AG20443 (cell line): Measurements from ENCODE around the gene LIMA1.
"Not testable (repeated sequence)": the region's sequence is repeated elsewhere in the genome, so short reads cannot be mapped to it uniquely, and the experiment has no call there.

ENCODE experiments used
- DNase-seq: peaks from one replicate; pipeline ENCODE4 v3.0.0; 2012; ENCODE audit warnings: low spot score, mixed read lengths

The LIMA1 gene

DNA sequence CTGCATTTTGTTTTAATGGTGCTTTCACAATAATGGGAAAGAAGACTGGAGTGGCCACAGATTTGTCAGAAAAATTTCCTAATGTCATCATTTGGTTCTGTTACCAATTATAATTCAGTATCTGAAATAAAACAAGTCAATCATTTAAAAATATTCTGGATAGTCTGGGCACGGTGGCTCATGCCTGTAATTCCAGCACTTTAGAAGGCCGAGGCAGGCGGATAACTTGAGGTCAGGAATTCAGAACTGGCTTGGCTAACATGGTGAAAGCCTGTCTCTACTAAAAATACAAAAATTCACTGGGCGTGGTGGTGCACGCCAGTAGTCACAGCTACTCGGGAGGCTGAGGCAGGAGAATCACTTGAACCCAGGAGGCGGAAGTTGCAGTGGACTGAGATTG, 4.0 kb upstream of the LIMA1 start:
- DNase-seq, result no peak

DNA sequence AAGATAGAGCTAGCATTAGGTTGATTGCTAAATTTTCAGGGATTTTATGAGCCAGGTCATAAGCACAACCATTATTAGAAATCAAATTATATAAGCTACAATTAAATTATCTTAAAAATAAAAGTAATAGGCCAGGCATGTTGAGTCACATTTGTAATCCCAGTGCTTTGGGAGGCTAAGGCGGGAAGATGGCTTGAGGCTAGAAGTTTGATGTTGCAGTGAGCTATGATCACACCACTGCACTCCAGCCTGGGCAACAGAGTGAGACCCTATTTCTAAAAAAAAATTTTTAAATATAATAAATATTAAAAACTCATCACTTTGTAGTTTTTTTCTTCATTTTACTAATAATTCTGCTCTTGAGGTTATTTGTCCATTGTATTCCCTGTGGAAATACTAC, 1.9 kb upstream of the LIMA1 start:
- no peak for DNase-seq

DNA sequence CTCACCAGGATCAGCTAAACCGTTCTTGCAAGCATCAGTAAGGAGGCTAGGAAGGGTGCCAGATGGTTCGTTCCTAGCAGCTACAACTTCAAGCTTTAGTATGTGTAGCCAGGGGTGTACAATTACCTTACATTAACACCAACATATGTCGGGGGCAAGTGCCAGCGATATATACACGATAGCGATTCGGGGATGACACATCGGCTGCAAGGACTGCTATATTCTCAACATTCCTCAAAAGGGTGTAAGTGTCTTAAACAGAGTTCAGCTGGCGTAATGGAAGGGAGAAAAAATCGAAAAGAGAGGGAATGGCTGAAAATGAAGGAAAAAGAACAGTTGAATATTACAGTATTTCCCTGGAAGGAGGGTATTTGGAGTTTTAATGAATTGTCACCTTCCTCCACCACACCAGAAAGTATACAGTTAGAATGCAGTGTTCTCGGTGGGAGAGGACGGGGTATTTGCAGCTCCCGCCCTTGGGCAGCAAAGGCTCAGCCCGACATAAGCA, 545 bp downstream of the LIMA1 start:
- peak; percentile 50 for DNase-seq

DNA sequence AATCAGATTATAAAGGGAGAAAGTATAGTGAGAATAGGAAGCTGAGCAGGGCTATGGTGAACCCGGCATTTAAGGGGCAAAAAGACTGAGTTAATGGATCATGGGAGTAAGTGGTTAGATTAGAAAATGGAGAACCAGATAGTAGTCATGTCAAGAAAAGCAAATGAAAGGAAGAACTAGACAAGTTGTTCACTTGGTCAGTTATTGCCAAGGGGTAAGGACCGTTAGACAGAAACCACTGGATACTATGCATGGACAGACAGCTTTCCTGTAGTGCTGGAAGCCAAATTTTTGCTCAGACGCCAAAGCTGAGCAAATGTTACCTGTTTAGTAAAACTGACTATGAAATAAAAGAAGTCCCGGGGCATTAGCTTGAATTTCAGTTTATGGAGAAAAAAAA, 3.8 kb downstream of the LIMA1 start:
- DNase-seq, result no peak

DNA sequence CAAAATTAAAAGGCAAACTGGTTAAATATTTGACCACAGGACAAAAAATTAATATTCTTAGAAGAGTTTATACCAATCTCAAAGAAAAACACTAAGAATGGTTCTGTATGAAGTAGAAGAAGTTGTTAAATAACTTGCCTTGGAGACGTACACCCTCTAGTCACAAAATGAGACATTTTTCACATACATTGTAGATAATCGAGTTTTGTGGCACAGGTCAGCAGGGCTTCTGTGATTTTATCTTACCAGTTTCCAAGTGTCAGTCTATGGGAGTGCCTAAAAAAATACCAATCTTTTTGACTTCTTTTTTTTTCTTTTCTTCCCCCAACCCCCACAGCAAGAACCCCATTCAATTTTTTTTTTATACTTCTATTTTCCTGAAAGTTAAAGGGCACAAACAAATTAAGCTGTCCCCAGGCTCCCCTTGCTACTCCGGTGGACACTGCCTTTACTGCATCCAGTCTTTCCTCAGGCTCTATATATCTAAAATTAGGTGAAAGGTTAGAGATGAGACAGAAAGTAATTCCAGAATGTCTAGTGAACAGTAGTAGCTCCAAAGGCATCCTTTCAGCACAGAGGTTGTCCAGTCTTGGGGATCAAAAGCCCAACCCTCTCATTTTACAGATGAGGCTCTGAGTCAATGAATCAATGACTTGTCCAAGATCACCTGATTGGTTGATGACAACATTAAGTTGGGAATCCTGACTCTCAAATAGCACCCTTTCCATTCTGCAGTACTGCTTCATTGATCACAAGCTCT, 6.2 kb downstream of the LIMA1 start:
- no peak for DNase-seq

DNA sequence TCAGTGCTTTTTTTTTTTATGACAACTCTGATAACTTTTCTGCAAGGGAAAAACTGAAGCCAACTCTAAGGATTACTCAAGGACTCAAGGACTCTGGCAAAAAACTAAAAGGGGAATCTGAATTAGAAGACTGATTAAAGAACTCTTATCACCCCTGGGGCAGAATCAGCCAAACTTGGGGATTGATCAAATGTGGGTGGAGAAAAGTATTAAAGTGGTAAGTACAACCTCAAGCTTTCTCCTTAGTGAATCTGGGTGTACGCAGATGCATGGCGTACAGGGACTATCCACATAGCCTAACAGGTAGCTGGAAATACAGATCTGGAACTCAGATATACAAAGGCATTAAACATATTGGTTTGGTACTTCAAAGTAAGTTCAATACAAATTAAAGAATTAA, 7.3 kb downstream of the LIMA1 start:
- no peak for DNase-seq

DNA sequence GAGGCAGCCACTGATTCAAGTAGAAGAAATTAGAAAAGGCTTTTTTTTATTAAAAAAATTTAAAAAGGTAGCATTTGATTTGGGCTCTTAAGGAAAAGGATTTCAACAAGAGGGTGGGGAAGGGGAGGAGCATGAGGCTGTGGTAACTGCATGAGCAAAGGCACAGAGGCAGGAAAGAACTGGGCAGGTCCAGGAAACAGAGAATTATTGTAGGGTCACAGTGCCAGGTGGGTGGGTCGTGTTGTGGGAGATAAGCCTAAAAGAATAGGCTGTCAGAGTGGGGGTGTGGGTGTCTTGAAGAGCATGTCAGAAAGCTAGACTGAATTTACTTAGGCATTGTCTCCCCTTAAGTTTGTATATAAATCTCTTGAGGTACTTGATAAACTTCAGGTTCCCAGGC, 7.8 kb downstream of the LIMA1 start:
- DNase-seq, result no peak

DNA sequence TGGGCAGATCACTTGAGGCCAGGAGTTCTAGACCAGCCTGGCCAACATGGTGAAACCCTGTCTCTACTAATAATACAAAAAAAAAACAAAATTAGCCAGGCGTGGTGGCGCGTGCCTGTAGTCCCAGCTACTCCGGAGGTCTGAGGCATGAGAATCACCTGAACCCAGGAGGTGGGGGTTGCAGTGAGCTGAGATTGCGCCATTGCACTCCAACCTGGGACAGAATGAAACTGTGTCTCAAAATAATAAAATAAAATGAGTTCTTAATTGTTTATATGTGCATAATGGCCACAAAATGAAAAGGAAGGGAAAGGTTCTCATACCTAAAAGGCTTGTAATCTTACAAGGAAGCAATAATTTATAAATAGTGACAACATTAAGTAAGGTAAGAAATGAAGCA, 8.2 kb downstream of the LIMA1 start:
- DNase-seq, result not testable (repeated sequence)

DNA sequence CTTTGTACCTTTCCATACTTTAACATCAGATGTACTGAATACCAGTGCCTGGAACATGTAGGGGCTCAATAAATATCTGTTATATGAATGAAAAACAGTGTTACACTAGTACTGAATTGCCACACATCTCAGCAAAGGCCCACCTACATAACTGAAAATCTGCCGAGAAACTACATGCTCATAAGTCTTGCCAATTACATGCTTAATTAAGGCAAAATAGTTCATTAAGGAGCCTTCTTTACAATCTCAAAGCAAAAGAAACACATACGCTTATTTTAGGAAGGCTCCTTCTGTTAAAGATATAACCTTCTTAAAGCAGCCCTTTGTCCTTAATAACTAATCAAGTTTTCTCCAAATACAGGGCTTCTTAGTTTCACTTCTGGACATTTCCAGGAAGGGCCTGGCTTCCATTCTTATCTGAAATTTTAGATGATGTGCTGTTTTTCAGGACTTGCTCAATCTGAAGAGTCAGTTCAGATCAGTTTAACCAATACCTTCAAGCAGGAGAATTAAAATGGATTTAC, 11.5 kb downstream of the LIMA1 start:
- peak; percentile 39 for DNase-seq

DNA sequence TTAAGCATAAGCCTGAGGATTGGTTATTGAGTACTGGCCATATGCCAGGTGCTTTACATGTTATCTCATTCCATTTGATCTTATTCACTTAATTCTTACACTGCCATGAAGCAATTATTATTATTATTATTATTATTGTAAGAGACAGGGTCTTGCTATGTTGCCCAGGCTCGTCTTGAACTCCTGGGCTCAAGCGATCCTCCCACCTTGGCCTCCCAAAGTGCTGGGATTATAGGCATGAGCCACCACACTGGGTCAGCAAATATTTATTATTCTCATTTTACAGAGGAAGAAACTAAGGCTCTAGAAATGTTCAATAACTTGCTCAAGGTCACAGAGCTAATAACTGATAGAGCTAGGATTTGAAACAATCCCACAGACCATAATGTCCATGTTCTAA, 14.8 kb downstream of the LIMA1 start:
- no peak for DNase-seq

DNA sequence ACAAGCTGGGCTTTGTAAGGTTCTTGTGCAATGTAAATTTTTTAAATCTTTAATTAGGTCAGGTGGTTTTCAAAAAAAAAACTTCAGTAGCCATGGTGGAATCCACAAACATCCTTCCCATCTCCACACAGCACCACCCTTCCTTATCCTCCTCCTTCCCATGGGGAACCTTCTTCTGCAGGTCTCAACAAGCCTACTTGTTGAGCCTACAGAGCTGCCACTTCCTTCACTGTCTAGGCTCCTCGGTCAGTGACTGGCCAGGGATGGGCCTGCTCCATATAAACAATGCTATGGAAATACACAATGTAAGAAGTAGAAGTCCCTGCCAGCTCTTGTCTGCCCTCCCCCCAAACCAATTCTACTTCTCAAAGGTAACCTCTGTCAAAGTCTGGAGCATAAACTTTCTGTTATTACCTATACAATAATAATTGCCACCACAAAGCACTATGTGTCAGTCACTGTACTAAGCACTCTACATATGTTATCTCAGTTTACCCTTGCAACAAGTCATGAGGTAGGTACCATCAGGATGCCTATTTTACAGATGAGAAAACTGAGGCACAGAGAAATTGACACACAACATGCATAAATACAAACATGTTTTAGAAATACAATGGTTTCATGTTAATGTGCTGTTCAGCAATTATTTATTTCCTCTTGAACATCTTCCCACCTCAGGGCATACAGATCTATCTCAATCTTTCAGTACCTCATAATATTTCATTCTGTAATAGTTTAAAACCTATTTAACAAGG, 17.4 kb downstream of the LIMA1 start:
- no peak for DNase-seq

DNA sequence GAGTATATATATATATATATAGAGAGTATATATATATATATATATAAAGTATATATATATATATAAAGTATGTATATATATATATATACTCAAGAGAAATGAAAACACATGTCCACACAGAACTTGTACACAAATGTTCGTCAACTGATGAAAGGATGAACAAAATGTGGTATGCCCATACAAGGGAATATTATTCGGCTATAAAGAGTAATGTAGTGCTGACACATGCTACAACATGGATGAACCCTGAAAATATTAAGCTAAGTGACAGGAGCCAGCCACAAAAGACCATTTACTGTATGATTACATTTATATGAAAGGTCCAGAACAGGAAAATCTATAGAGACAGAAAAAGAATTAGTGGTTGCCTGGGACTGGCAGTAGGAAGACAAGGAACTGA, 19.5 kb downstream of the LIMA1 start:
- DNase-seq, result no peak

DNA sequence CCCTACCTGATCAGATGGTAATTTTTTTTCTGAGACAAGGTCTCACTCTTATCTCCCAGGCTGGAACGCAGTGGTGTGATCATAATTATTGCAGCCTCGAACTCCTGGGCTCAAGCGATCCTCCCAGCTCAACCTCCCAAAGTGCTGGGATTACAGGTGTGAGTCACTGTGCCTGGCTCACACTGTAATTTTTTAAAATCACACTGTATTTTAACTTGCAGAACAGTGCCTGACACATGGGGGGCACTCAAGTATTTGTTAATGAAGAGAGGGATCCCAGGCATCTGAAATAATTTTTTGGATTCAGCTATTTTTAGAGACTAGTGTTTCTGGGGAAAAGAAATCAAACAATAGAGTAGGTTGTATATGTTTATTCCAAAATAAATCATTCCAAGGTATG, 21.7 kb downstream of the LIMA1 start:
- DNase-seq, result no peak

DNA sequence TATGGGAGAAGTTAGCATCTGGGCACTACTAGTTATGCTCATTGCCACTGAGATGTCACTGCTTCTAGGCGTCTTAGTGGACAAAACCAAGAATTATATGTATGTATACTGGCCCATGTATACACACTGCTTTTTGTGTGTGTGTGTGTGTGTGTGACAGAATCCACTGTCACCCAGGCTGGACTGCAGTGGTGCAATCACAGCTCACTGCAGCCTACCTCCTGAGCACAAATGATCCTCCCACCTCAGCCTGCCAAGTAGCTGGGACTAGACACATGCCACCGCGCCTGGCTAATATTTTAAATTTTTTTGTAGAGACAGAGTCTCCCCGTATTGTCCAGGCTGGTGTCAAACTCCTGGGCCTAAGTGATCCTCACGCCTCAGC, 25.2 kb downstream of the LIMA1 start:
- no peak for DNase-seq

DNA sequence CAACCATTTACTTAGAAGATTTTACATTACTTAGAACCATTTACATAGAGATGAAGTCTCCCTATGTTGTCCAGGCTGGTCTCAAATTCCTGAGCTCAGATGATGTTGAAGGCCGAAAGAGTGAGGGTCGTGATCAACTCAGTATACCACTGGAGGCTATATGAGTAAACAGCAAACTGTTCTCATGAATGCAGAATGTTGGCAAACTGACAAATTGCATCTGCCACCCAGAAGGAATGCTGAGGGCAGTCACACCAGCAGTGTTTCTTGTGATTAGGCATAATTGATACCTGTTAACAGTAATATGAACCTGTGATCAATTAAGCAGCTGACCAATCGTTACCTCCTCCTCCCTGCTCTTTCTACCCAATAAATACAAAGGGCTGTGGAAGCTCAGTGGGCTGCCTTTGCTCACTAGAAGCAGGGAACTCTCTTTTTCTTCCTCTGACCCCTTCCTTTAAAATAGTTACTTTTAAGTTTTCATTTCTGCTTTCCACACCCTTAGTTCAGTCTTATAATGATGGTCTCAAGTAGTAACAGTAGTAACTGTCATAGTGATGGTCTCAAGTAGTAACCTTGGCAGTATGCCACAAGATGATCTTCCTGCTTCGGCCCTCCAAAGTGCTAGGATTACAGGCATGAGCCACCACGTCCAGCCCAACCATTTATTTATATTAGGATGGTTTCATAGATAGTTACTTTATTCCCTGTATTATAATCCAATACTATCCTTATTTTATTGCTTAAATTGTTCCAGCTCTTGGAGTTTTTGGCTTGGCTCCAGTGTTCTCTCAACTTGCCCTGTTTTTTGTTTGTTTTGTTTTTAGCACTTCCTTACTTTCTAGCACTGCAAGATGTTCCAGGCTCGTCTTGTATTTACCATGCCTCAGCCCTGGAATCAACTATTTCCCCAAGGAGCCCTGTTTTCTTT, 25.8 kb downstream of the LIMA1 start:
- DNase-seq, result no peak

DNA sequence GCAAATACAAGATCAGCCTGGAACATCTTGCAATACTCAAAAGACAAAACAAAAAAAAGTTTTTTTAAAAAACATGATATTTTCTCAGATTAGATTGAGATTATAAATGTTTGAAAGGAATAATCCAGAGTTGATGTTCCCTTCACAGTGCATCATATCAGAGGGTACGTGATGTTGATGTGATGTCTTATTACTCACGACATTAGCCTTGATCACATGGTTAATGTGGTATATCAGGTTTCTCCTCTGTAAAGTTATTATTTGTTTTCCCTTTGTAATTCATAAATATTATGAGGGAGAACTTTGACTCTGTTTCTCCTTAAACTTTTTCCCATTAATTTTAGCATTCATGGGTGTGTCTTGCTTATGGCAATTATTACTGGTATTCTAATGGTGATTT, 26.6 kb downstream of the LIMA1 start:
- DNase-seq, result no peak

DNA sequence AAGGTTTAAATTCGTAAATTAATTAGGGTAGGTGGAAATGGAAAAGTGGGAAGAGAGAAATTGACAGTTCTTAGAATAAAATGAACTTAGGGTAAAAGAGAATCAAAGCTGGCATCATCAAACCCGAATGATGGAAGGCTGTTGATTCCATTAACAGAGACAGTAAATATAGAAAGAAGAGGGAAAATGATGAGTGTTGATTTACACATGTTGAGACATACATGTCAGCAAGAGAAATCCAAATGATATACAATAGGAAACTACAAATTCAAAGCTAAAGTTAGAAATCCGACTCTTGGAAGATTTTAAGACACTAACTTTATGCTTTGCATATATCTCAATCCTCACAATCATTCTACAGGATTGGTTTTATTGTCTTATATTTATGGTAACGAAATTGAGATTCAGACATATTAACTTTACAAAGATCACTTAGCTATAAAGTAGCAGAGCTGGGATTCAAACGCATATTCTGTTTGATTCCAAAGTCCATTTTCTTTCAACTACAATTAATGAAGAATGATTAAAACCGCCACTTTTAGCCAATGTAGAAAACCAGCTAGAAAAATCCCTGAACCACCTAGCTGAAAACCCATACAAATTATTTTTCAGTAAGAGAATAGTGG, 30.2 kb downstream of the LIMA1 start:
- no peak for DNase-seq

DNA sequence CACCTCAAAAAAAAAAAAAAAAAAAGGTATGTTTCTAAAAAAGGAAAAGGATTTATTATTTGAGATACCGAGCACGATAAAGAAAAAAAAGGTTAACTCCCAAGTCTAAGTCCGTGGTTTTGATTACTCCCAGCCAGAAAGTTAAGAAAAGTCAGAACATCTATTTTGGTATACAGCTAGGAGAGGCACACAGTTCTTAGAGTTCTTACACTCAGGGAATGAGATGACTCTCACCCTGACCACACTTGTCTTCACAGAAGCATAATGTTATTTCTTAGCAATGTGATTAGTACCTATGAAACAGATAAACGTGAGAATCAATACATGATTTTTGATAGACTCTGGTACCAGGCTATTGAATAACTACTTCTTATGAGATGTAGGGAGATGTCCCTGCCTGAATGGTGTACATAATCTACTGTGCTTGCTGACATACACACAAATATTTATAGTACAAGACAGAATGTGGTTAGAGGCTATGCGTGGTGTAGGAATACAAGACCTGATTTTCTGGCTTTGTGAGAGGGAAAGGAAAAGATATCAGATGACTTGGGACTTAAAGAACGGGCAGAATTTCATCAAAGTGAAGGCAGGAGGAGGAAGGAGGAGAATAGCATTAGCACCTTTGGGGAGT, 31.6 kb downstream of the LIMA1 start:
- DNase-seq, result no peak

DNA sequence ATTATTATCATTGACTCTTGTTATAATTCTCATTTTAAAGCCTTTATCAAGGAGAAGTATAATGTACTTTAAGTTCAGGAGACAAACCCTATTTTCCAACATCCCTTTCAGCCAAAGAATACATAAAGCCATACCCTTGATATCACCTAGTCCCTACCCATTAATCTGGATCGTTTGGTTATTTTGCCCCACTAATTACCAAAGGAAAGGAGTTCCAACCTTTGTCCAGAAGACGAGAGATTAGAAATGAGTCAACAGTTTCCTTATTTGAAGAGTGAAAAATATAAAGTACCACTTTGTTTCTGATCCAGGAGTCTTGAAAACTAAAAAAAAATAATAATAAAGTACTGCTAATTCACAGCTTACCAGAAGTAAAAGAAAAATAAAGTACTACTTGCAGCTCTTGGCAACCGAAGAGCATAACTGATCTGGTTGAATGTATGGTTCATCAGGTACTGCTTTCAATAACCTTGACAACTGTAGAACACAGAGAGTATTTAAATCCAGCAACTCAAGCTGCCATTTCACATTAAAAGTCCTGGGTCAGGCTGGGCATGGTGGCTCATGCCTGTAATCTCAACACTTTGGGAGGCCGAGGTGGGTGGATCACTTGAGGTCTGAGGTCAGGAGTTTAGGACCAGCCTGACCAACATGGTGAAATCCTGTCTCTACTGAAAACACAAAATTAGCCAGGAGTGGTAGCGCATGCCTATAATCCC, 33.7 kb downstream of the LIMA1 start:
- no peak for DNase-seq

DNA sequence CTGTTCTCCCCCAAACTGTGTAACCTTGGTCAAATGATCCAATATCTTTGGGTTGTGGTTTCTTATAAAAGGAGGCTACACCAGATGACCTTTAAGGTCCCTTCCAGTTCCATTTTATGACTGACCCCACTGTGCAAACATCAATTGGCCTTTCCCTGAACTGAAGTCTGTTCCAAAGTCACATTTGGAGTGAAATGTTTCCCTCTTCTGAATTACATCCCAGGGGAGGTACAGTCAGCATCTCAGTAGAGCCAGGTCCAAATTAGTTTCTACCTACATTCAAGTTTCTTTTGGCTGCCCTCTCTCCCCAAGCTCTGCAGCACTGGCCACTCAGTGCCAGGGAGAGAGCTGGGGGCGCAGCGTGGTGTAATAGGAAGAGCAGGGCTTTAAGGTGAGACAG, 34.4 kb downstream of the LIMA1 start:
- DNase-seq, result no peak

DNA sequence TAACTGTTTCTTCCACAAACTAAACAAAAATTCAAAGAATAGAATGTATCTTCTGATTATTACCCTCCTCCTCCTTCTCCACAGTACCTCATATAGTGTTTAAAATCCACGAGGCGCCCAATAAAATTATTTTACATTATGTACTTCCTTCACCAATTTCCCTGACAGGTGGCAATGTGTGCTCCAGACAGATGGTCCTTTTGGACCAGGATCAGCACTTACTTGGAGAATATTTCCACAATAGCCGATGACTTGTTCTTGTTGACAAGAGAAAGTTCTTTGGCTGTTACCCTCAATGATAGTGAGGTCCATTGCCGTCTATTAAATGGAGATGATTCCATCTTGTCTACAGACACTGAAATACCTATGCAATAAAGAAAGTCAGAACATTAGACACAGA, 34.9 kb downstream of the LIMA1 start:
- DNase-seq, result no peak
